Bronchial epithelial cell (primary cell): ENCODE results near the gene THOP1. TPM values are rescaled to one million over a fixed set of nuclear protein-coding genes. Genes with fewer than 3 reads are reported as not detected.
A peak's percentile ranks its signal among the peaks of the same experiment; 100 is the strongest.

Experiments used
- DNase-seq: peaks from one replicate; pipeline ENCODE4 v3.0.0-alpha.2; 2010; ENCODE audit warnings: low read depth
- FAIRE-seq: peaks from 2 replicates; lab custom pipeline; 2011; peaks lifted over from hg19 to GRCh38; lab: Jason Lieb, UNC
- H3K27me3 ChIP-seq: 2 replicates; pipeline ENCODE4 v1.5.1; 2011; ENCODE audit warnings: low read length; ENCODE audit not compliant: control insufficient read depth, insufficient read depth
- H3K36me3 ChIP-seq: 2 replicates; pipeline ENCODE4 v1.5.1; 2011; ENCODE audit warnings: low read length; ENCODE audit not compliant: control insufficient read depth, insufficient read depth
- H3K4me3 ChIP-seq: 2 replicates; pipeline ENCODE4 v1.5.1; 2011; ENCODE audit warnings: mild to moderate bottlenecking, low read depth, low read length, control low read depth
- CTCF ChIP-seq: IDR thresholded peaks from 2 replicates; pipeline ENCODE4 v1.5.1; 2011; ENCODE audit warnings: mild to moderate bottlenecking, moderate library complexity, low read length, control low read depth, inconsistent platforms; ENCODE audit not compliant: insufficient read depth, severe bottlenecking
- total RNA-seq: library from RNA; depleted of rRNA; stranded (reverse); fragments of >200 nt; gene quantifications from 2 replicates; pipeline ENCODE4 v1.2.1, GENCODE V29; 2014

Gene THOP1
- total RNA-seq, 1 donor from 2014 or later = 86.4 TPM

GRCh38 chr19:2856457-2857050 is 71.3 kb downstream of the THOP1 start:
- Histone ChIP-seq H3K4me3 (no peak overlapping the region), H3K36me3 (peaks cover 5% of the 10 kb centered on the region), H3K27me3 (no peaks in the 10 kb centered on the region)
- TF ChIP-seq CTCF = no peak
- no peak for FAIRE-seq
- DNase-seq = no peak

GRCh38 chr19:2858864-2859263 is 73.6 kb downstream of the THOP1 start:
- TF ChIP-seq CTCF = no peak
- no peak overlapping the region for H3K4me3 ChIP-seq
- H3K27me3 ChIP-seq = no peaks in the 10 kb centered on the region
- no peak for DNase-seq
- FAIRE-seq = no peak
- H3K36me3 ChIP-seq = no peaks in the 10 kb centered on the region

GRCh38 chr19:2863816-2864215 is 78.5 kb downstream of the THOP1 start:
- DNase-seq (no peak), FAIRE-seq (peak; percentile 80)
- no peak for TF ChIP-seq CTCF
- Histone ChIP-seq H3K27me3 (no peaks in the 10 kb centered on the region), H3K36me3 (no peaks in the 10 kb centered on the region), H3K4me3 (no peak overlapping the region)

Other genes with a start within 250 kb of the THOP1 start
- under 0.01 TPM in 2 replicates for gene GNG7, start 82.8 kb upstream of the THOP1 start, total RNA-seq
- under 0.01 TPM in 2 replicates for gene DIRAS1, start 64.1 kb upstream of the THOP1 start, total RNA-seq
- gene SLC39A3, start 45.5 kb upstream of the THOP1 start, total RNA-seq = 24.0 and 38.9 TPM in 2 replicates
- 19.7 and 26.5 TPM in 2 replicates for gene SGTA, start 2.2 kb upstream of the THOP1 start, total RNA-seq
- gene ZNF554, start 34.4 kb downstream of the THOP1 start, total RNA-seq = 3.2 and 3.9 TPM in 2 replicates
- gene ZNF555, start 56.0 kb downstream of the THOP1 start, total RNA-seq = 4.6 and 4.7 TPM in 2 replicates
- gene ZNF556, start 81.8 kb downstream of the THOP1 start, total RNA-seq = 2.0 and 2.4 TPM in 2 replicates
- gene ZNF57, start 115.4 kb downstream of the THOP1 start, total RNA-seq = 11.1 and 11.6 TPM in 2 replicates
- gene ZNF77, start 159.5 kb downstream of the THOP1 start, total RNA-seq = 7.9 and 9.2 TPM in 2 replicates
- under 0.01 TPM in 1 of 2 replicates, not detected in the other for gene TLE6, start 192.1 kb downstream of the THOP1 start, total RNA-seq
- 0.53 and 1.0 TPM in 2 replicates for gene TLE2, start 243.8 kb downstream of the THOP1 start, total RNA-seq